Stimulated activated CD8-positive, alpha-beta memory T cell treated with anti-CD3 and anti-CD28 coated beads, Interleukin-7, amount 100 ng/mL, for 48 hours (primary cell): Measurements from ENCODE around the gene INHBE.
"Not testable (repeated sequence)": the region's sequence is repeated elsewhere in the genome, so short reads cannot be mapped to it uniquely, and the experiment has no call there.

Experiments
- DNase-seq, 2 donors: peaks; one replicate each; pipeline ENCODE4 v3.0.0-alpha.2; 2020; ENCODE audit warnings: low read depth in 1 of 2; ENCODE audit errors: extremely low read depth in 1 of 2

Gene INHBE

DNA sequence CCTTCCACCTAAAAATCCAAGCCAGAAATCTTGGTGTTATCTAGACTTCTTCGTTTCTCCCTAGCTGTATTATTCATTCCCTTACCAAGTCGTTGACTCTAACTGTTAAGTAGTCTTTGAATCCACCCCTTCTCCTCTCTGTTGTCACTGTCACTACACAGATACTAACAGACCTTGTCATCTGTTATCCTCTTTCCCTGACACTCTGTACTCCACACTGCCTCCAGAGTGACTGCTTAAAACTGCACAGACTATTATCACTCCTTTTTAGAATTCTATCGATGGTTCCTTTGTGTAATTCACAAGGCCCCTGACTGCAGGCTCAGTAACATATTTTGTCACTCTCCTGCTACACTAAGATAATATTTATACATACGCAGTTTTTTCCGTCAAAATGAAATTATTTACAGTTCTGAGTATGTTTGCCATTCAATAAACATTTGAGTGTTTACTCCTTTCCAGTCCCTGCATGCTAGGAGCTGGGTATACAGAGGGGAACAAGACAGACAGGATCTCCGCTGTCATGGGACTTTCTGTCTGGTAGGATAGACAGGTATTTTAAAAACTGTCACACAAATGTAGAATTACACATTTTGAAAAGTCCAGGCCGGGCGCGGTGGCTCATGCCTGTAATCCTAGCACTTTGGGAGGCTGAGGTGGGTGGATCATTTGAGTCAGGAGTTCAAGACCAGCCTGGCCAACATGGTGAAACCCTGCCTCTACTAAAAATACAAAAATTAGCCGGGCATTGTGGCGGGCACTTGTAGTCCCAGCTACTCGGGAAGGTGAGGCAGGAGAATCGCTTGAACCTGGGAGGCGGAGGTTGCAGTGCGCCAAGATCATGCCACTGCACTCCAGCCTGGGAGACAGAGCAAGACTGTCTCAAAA is 36.5 kb downstream of the INHBE start:
- no peak for DNase-seq

DNA sequence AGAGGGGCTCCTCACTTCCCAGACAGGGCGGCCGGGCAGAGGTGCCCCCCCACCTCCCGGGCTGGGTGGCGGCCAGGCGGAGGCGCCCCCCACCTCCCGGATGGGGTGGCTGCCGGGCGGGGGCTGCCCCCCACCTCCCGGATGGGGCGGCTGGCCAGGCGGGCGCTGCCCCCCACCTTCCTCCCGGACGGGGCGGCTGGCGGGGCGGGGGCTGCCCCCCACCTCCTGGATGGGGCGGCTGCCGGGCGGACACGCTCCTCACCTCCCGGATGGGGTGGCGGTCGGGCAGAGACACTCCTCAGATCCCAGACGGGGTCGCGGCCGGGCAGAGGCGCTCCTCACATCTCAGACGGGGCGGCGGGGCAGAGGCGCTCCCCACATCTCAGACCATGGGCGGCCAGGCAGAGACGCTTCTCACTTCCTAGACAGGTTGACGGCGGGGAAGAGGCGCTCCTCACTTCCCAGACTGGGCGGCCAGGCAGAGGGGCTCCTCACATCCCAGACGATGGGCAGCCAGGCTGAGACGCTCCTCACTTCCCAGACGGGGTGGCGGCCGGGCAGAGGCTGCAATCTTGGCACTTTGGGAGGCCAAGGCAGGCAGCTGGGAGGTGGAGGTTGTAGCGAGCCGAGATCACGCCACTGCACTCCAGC is 40.1 kb downstream of the INHBE start:
- DNase-seq, result not testable (repeated sequence)

DNA sequence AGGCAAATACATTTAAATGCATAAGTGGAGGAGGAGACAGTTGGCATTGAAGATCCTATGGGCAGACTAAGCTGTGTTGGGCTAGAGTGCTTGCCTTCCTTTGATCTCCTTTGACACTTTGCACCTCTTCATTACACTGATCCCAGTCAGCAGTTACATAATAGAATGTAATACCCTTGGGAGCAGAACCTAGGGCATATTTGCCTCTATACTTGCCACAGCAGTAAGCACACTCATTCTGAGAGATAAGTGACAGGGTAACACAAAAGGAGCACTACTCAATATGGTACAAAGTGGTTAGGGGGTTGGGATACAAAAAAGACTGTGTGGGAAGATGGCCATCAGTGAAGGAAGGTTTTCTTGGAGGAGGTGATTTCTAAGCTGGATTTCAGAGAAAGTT is 41.7 kb downstream of the INHBE start:
- no peak for DNase-seq

DNA sequence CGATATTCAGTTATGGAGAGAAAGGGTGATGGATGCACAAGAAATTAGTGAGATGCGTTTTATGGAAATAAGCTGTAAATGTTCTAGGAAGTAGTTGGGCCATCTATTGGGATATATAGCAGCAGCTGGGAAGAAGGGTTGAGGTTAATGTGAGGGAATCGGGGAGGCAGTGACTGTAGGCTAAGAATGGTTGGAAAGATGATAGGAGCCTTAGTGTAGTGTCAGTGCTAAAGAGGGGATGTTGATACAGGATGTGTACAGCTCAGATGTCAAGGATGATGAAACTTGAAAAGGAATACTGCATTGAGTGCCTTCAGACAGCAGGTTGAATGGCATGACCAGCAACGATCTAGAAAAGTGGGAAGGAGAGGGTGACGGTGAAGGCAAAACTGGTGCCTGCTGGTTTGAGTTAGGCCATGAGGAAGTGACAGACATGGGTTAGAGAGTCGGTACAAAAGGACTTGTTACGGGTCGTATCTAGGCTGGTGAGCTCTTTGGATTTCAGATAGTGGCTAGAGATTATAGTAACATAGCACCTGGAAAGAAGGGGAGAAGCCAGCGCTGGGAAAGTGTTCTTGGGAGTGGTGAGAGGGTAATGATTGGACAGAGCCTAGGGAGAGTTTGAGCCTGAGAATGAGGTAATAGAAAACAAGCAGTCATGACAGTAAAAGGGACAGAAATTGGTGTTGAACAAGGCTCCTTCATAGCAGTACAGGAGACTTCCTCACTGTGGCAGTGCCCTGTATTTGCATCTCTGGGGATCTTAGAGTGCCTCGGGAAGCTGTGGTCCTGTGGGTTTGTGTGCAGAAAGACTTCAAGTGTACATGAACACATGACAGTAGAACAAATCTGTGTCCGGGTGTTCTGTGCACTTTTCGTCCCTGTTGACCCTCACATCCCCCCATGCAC is 42.4 kb downstream of the INHBE start:
- DNase-seq, result no peak

DNA sequence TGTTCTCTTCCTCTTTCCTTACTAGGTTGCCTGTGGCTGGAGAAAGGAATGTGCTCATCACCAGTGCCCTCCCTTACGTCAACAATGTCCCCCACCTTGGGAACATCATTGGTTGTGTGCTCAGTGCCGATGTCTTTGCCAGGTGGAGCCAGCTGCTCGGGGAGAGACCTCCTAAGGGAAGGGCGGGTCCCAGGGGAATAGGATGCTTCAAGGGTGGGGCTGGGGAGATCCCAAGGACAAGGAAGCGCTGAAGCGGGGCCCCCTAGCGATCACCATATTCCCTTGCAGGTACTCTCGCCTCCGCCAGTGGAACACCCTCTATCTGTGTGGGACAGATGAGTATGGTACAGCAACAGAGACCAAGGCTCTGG is 43.0 kb downstream of the INHBE start:
- no peak for DNase-seq

DNA sequence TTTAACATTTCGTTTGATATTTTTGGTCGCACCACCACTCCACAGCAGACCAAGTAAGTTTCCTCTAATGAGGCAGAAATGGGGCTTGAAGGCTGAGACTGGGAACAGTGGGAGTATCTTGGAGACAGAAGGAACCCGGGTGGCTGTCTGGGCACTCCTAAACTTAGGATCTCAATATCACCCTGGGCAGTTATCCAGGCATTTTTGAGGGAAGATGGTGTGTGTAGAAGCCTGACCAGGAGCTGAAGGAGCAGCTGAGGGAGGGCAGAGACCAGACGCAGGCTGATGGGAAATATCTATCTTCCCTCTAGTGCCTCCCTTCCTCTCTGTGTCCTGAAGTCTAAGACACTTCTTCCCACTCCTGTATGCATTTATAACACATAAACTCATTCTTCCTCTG is 43.5 kb downstream of the INHBE start:
- DNase-seq, result no peak

DNA sequence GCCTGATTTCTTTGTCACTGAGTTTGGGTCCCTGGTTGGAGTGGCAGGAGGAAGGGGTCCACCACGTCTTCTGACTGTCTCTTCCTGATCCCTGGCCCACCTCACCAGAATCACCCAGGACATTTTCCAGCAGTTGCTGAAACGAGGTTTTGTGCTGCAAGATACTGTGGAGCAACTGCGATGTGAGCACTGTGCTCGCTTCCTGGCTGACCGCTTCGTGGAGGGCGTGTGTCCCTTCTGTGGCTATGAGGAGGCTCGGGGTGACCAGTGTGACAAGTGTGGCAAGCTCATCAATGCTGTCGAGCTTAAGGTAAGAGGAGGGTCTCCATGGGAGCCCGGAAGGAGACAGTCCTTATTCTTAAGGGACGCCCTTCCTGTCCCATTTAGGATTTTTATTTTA is 45.1 kb downstream of the INHBE start:
- DNase-seq, result no peak

DNA sequence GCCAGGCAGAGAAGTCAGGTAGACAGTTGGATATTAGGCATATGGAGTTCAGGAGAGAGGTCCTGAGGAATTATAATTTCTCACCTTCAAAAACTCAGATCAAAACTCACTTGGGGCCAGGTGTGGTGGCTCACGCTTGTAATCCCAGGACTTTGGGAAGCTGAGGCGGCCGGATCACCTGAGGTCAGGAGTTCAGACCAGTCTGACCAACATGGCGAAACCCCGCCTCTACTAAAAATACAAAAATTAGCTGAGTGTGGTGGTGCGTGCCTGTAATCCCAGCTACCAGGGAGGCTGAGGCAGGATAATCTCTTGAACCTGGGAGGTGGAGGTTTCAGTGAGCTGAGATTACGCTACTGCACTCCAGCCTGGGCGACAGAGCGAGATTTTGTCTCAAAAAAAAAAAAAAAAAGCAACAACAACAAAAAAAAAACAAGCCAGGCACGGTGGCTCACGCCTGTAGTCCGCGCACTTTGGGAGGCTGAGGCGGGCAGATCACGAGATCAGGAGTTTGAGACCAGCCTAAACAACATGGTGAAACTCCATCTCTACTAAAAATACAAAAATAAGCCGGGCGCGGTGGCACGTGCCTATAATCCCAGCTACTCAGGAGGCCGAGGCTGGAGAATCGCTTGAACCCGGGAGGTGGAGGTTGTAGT is 47.3 kb downstream of the INHBE start:
- DNase-seq, result not testable (repeated sequence)

DNA sequence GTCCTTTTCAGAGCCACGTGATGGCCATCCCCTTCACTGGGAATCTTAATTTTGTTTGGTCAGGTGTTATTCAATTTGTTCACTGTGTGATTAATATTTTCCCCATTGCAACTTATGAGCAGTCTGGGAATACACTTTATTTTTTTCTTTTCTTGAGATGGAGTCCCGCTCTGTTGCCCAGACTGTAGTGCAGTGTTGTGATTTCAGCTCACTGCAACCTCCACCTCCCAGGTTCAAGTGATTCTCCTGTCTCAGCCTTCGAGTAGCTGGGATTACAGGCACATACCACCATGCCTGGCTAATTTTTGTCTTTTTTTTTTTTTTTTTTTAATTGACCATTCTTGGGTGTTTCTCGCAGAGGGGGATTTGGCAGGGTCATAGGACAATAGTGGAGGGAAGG is 51.4 kb downstream of the INHBE start:
- DNase-seq, result not testable (repeated sequence)
